GM23248 (cell line): ENCODE measurements around the gene ATP5PF.

Experiments
- EZH2 ChIP-seq: fragments of 200-600 bp; sonication (generic); IDR thresholded peaks from 2 replicates; pipeline ENCODE4 v1.6.1; 2018; ENCODE audit warnings: antibody characterized with exemption, mild to moderate bottlenecking; ENCODE audit not compliant: insufficient read depth, poor library complexity, severe bottlenecking
- EZH2phosphoT487 ChIP-seq: fragments of 200-600 bp; sonication (generic); IDR thresholded peaks from 2 replicates; pipeline ENCODE4 v1.6.1; 2018; ENCODE audit warnings: antibody characterized with exemption, moderate library complexity, mild to moderate bottlenecking, low read depth; ENCODE audit not compliant: insufficient read depth

- TF ChIP-seq EZH2: no peak
- TF ChIP-seq EZH2phosphoT487: no peak
Measured at GRCh38 chr21:25710550-25710949, 24.2 kb downstream of the ATP5PF start.
